Neuron (in vitro differentiated cells): ENCODE results near the gene SNX8.

Source experiments
- H2AFZ ChIP-seq: one replicate; pipeline ENCODE4 v1.6.1; 2013; ENCODE audit warnings: low read depth, mild to moderate bottlenecking, inconsistent platforms, low read length, moderate library complexity
- H3K27me3 ChIP-seq: one replicate; pipeline ENCODE4 v1.6.1; 2013; ENCODE audit warnings: low read length; ENCODE audit not compliant: insufficient read depth
- H3K36me3 ChIP-seq: one replicate; pipeline ENCODE4 v1.6.1; 2013; ENCODE audit warnings: low read length; ENCODE audit not compliant: insufficient read depth
- H3K4me1 ChIP-seq: one replicate; pipeline ENCODE4 v1.6.1; 2013; ENCODE audit warnings: low read length; ENCODE audit not compliant: insufficient read depth
- H3K4me3 ChIP-seq: 2 replicates; pipeline ENCODE4 v1.5.1; 2013; ENCODE audit warnings: mild to moderate bottlenecking, low read length, moderate library complexity
- H3K9me3 ChIP-seq: one replicate; pipeline ENCODE4 v1.6.1; 2013; ENCODE audit warnings: low read length

SNX8 gene

GRCh38 chr7:2296832-2297231 is 17.4 kb downstream of the SNX8 start:
- Histone ChIP-seq H3K36me3 (no peaks in the 10 kb centered on the region), H3K4me1 (peaks cover 6% of the 10 kb centered on the region), H3K27me3 (no peaks in the 10 kb centered on the region), H3K4me3 (no peak overlapping the region), H2AFZ (no peak overlapping the region), H3K9me3 (peaks cover 4% of the 10 kb centered on the region)

DNA sequence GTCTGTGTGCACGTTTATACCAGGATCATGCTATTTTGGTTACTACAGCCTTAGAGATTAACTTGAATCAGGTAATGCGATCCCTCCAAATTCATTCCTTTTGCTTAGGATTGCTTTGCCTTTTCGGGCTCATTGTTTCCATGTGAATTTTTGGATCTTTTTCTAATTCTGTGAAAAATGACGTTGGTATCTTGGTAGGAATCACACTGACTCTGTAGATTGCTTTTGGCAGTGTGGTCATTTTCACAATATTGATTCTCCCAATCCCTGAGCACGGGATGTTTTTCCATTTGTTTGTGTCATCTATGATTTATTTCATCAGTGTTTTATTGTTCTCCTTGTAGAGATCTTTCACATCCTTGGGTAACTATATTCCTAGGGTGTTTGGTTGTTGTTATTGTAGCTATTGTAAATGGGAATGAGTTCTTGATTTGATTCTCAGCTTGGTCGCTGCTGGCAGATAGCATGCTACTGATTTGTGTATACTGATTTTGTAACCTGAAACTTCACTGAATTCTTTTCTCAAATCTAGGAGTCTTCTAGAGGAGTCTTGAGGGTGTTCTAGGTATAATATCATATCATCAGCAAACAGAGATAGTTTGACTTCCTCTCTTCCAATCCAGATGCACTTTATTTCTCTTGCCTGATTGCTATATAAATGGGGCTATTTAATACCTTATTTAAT is 18.2 kb downstream of the SNX8 start:
- H2AFZ ChIP-seq = no peak overlapping the region
- no peaks in the 10 kb centered on the region for H3K27me3 ChIP-seq
- no peaks in the 10 kb centered on the region for H3K36me3 ChIP-seq
- H3K4me3 ChIP-seq = no peak overlapping the region
- H3K4me1 ChIP-seq = peaks cover under 1% of the 10 kb centered on the region
- peaks cover 2% of the 10 kb centered on the region for H3K9me3 ChIP-seq

DNA sequence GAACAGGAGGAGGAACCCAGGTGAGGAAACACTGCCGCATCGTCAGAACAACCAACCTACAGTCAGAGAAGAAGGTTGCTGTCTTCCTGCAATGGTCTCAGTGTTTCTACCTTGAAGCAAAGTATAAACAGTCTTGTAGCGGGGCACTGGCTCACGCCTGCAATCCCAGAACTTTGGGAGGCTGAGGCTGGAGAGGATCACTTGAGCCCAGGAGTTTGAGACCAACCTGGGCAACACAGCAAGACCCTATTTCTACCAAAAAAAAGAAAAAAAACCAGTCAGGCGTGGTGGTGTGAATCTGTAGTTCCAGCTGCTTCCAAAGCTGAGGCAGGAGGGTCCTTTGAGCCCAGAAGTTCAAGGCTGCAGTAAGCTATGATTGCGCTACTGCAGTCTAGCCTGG is 23.4 kb downstream of the SNX8 start:
- Histone ChIP-seq H2AFZ (no peak overlapping the region), H3K9me3 (peaks cover 2% of the 10 kb centered on the region), H3K4me1 (no peaks in the 10 kb centered on the region), H3K27me3 (no peaks in the 10 kb centered on the region), H3K36me3 (no peaks in the 10 kb centered on the region), H3K4me3 (no peak overlapping the region)

GRCh38 chr7:2289621-2290020 is 24.6 kb downstream of the SNX8 start:
- no peak overlapping the region for H2AFZ ChIP-seq
- H3K4me1 ChIP-seq = no peaks in the 10 kb centered on the region
- H3K9me3 ChIP-seq = peaks cover 2% of the 10 kb centered on the region
- H3K27me3 ChIP-seq = no peaks in the 10 kb centered on the region
- no peaks in the 10 kb centered on the region for H3K36me3 ChIP-seq
- H3K4me3 ChIP-seq = no peak overlapping the region

GRCh38 chr7:2289111-2289586 is 25.1 kb downstream of the SNX8 start:
- Histone ChIP-seq H3K27me3 (no peaks in the 10 kb centered on the region), H2AFZ (no peak overlapping the region), H3K36me3 (no peaks in the 10 kb centered on the region), H3K4me3 (no peak overlapping the region), H3K4me1 (no peaks in the 10 kb centered on the region), H3K9me3 (peaks cover 2% of the 10 kb centered on the region)

- H3K9me3 ChIP-seq = peaks cover 2% of the 10 kb centered on the region
- H3K4me3 ChIP-seq = no peak overlapping the region
- H2AFZ ChIP-seq = no peak overlapping the region
- H3K27me3 ChIP-seq = no peaks in the 10 kb centered on the region
- no peaks in the 10 kb centered on the region for H3K36me3 ChIP-seq
- no peaks in the 10 kb centered on the region for H3K4me1 ChIP-seq
These were observed 25.7 kb downstream of the SNX8 start for GRCh38 chr7:2288503-2288902.

GRCh38 chr7:2287745-2288144 is 26.5 kb downstream of the SNX8 start:
- Histone ChIP-seq H3K9me3 (no peaks in the 10 kb centered on the region), H3K4me3 (no peak overlapping the region), H3K4me1 (no peaks in the 10 kb centered on the region), H3K27me3 (no peaks in the 10 kb centered on the region), H2AFZ (no peak overlapping the region), H3K36me3 (no peaks in the 10 kb centered on the region)

DNA sequence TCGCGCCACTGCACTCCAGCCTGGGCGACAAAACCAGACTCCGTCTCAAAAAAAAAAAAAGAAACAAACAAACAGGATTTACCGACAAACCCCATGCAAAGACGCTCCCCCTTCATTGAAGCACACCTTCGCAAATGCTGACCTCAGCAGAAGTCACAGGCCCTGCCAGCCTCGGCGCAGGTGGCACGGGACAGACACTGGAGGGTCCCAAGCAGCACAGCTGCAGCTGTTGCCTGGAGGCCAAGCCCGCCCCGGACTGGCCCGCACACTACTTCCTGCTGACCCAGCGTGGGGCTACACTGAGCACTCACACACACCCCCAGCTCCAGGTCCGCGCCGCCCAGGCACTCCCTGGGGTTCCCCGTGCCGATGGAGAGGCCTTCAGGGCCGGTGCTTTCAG is 31.2 kb downstream of the SNX8 start:
- peaks cover 10% of the 10 kb centered on the region for H3K4me1 ChIP-seq
- no peak overlapping the region for H2AFZ ChIP-seq
- H3K9me3 ChIP-seq = no peaks in the 10 kb centered on the region
- no peak overlapping the region for H3K4me3 ChIP-seq
- no peaks in the 10 kb centered on the region for H3K27me3 ChIP-seq
- no peaks in the 10 kb centered on the region for H3K36me3 ChIP-seq

DNA sequence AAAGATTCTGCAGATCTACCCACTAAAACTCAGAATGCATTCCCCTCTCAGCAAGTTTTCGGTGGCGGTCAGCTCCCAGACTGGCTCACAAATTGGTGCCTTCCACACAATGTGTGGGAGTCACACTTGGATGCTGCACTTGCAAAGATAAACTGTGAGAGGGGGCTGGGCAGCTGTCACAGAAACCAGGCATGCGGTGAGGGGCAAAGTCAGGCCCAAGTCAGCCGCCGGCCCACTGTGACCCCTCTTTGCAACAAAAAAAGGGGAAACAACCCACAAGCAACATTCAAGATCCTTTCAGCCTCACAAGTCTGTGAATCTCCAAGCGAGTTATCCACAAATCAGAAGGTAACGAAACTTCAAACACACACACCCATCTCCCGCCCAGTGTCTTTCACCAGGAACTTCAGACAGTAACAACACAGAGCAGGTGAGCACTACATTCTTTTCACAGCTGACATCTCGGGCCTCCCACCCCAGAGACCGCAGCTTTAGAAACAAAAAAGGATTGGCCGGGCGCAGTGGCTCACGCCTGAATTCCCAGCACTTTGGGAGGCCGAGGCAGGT is 32.0 kb downstream of the SNX8 start:
- no peak overlapping the region for H2AFZ ChIP-seq
- H3K36me3 ChIP-seq = peaks cover under 1% of the 10 kb centered on the region
- peaks cover 10% of the 10 kb centered on the region for H3K4me1 ChIP-seq
- H3K9me3 ChIP-seq = no peaks in the 10 kb centered on the region
- H3K4me3 ChIP-seq = no peak overlapping the region
- H3K27me3 ChIP-seq = no peaks in the 10 kb centered on the region

GRCh38 chr7:2281541-2281940 is 32.7 kb downstream of the SNX8 start:
- H3K36me3 ChIP-seq = peaks cover 3% of the 10 kb centered on the region
- H3K4me1 ChIP-seq = peaks cover 10% of the 10 kb centered on the region
- no peak overlapping the region for H3K4me3 ChIP-seq
- no peaks in the 10 kb centered on the region for H3K9me3 ChIP-seq
- H3K27me3 ChIP-seq = no peaks in the 10 kb centered on the region
- no peak overlapping the region for H2AFZ ChIP-seq

DNA sequence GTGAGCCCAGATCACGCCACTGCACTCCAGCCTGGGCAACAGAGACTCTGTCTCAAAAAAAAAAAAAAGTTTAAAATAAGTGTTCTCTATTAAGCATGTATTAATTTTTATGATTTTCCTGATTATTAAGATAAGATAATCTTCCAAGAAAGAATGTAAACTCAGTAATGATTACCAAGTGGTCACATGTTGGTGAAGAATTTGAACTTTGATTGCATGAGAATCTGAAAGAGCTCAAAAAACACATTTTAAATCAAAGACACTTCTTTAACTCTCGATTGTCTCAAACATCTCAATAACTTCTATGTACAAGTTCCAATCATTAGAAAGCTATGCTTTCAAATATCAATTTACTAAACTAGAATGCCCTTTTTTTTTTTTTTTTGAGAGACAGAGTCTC is 33.8 kb downstream of the SNX8 start:
- Histone ChIP-seq H3K4me1 (peaks cover 10% of the 10 kb centered on the region), H3K9me3 (no peaks in the 10 kb centered on the region), H3K36me3 (peaks cover 3% of the 10 kb centered on the region), H3K4me3 (no peak overlapping the region), H2AFZ (no peak overlapping the region), H3K27me3 (no peaks in the 10 kb centered on the region)

GRCh38 chr7:2279896-2280295 is 34.3 kb downstream of the SNX8 start:
- no peaks in the 10 kb centered on the region for H3K9me3 ChIP-seq
- H3K27me3 ChIP-seq = no peaks in the 10 kb centered on the region
- peaks cover 10% of the 10 kb centered on the region for H3K4me1 ChIP-seq
- peaks cover 5% of the 10 kb centered on the region for H3K36me3 ChIP-seq
- H2AFZ ChIP-seq = no peak overlapping the region
- no peak overlapping the region for H3K4me3 ChIP-seq

DNA sequence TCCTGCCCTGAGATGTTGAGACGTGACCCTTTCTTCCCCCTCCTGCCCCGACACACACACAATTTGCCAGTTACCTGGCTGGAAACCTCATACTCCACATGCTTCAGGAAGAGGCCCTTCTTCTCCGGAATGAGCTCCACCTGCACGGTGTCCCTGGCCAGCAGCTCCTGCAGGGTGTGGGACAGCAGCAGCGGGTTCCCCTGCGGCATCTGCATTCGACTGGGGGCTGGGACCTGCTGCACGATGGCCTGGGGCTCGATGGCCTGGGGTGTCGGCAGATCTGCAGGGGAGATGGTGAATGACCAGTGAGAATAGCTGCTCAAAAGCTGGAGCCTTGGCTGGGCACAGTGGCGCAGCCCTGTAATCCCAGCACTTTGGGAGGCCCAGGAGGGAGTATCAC is 36.2 kb downstream of the SNX8 start:
- Histone ChIP-seq H3K36me3 (peaks cover 7% of the 10 kb centered on the region), H3K4me3 (no peak overlapping the region), H2AFZ (no peak overlapping the region), H3K9me3 (no peaks in the 10 kb centered on the region), H3K4me1 (peaks cover 10% of the 10 kb centered on the region), H3K27me3 (no peaks in the 10 kb centered on the region)

GRCh38 chr7:2276107-2276506 is 38.1 kb downstream of the SNX8 start:
- Histone ChIP-seq H3K4me1 (no peaks in the 10 kb centered on the region), H3K36me3 (peaks cover 7% of the 10 kb centered on the region), H2AFZ (no peak overlapping the region), H3K4me3 (no peak overlapping the region), H3K9me3 (no peaks in the 10 kb centered on the region), H3K27me3 (no peaks in the 10 kb centered on the region)
